Stimulated activated naive CD4-positive, alpha-beta T cell (primary cell): ENCODE data around the gene TNS3.

Source experiments
- DNase-seq, 6 experiments: peaks; one replicate each; lab custom pipeline; 2025; lab: John Stamatoyannopoulos, UW

TNS3 gene

DNA sequence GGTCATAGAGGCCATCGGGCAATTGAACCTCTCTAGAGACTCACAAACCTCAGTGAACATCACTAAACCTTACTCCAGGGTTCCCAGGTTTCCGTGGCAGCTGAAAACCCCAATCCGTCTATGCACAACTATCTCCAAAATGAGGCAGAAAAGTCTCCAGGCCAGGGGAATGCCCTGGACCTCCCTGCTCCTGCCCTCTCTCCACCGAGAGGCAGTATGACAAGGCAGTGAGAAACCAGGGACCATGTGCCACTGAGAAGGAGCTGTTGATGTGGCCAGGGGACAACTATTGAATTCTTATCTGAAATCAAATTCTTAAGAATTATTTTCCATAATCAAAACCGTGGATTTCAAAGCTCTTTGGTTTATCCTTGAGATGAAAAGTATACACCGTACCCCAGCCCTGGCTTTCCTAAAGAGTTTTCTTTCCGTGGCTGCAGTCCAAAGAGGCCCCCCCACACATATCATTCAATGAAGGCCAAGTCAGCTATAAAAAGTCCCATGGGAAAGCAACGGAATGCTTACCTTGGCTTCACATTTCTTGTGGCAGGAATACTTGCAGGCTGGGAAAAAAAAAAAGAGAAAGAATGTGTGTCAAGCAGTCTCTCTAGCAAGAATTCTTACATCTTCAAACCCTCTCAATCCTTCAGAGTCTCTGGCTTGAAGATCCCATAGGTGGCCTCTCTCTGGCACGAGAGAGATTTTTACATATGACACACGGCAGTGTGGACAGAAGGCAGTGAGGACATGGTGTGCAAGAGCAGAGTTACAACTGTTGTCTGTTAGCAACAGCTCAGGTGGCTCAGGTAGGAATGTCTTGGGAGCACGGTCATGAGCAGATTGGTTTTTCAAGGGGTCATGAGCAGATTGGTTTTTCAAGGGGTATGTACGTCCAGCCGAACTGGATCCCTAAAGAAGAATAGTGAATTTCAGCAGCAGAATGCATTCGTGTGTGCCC, 75.2 kb downstream of the TNS3 start:
- no peak for DNase-seq

DNA sequence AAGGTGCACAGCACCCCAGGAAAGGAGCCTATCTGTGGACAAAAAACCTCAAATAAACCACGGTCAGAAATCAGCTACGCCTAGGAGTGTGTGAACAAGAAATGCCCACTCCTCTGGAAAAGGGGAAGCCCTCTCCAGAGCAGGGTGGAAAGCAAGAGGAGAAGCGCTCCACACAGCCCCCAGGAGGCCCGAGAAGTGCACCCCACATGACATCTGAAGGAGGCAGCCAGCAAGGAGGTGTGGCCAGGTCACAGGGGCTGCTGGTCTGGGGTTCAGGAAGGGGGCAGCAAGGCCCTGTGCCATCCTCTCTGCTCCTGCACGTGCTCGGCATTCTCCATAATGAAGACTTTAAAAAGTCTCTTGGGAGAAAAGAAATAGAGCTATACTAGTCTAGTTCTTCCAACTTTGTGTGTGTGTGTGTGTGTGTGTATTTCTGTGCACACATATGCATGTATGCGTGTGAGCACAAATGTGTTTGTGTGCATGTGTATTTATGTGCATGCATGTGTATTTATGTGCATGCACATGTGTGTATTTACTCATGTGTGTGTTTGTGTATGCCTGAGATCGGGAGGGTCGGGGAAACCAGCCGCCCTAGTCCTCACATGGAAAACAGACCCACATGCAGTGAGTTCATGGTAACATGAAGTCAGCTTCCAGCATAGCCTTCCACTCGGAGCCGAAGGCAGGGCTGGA, 76.5 kb downstream of the TNS3 start:
- DNase-seq: no peak

GRCh38 chr7:47504551-47505311, 77.2 kb downstream of the TNS3 start:
- DNase-seq: no peak

DNA sequence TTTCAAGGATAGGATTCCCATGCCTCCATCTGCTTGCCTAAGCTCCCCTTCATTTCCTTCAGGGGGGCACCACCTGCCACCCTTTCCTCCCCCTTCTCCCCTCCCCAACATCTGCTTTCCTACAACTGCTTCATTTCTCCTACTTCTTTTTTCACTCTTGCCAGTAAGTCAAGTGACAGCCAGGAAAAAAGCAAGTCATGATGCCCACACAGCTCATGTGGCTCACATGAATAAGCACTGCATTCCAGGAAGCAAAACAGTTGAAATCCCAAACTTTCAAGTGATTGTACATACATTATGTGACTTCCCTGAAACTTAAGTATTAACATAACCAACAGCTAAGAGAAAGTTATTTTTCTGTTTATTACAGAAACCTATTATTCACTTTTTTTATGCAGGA, 78.6 kb downstream of the TNS3 start:
- DNase-seq: no peak

- DNase-seq: no peak
These were observed 79.6 kb downstream of the TNS3 start for GRCh38 chr7:47502240-47502877.

- DNase-seq: no peak
These were observed 80.5 kb downstream of the TNS3 start for GRCh38 chr7:47501406-47501805.

- no peak for DNase-seq
These were observed 81.8 kb downstream of the TNS3 start for GRCh38 chr7:47500103-47500563.

- DNase-seq: no peak
These were observed 83.5 kb downstream of the TNS3 start for GRCh38 chr7:47498229-47499056.

DNA sequence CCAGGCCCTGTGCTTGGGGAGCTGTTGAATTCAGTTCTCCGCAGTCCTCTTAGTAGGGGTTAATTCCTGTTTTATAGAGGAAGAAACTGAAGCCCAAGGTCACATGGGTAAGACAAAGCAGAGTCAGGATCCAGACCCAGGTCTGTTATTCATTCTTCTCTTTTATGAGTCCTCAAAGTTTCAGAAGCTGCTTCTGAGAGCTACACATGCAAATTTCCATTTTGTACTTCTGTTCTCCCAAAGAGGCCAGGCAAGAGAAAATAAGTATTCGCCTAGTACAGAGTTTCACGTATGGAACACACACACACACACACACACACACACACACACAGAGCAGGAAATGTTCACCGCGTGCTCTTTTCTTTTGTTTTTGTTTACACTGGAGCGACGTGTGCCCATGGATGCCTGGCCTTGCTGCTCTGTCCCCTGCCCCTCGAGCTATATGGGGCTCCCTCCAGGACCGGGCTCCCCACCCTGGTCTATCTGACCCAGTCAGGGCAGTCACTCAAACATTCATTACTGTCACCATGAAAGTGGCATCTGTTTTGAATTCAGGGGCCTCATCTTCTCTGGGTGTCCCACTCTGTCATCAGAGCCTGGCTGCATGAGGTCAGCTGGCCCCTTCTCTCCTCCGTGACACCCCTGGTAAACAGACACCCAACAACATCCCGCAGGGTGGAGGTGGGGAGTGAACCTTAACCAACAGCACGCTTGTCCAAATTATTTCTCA, 84.4 kb downstream of the TNS3 start:
- no peak for DNase-seq

- no peak for DNase-seq
These were observed 85.2 kb downstream of the TNS3 start for GRCh38 chr7:47496666-47497065.

- no peak for DNase-seq
These were observed 85.8 kb downstream of the TNS3 start for GRCh38 chr7:47496056-47496665.

- no peak for DNase-seq
These were observed 87.7 kb downstream of the TNS3 start for GRCh38 chr7:47493976-47494911.

- DNase-seq: no peak
These were observed 89.1 kb downstream of the TNS3 start for GRCh38 chr7:47492716-47493325.

- DNase-seq: no peak
These were observed 91.2 kb downstream of the TNS3 start for GRCh38 chr7:47490501-47491265.

DNA sequence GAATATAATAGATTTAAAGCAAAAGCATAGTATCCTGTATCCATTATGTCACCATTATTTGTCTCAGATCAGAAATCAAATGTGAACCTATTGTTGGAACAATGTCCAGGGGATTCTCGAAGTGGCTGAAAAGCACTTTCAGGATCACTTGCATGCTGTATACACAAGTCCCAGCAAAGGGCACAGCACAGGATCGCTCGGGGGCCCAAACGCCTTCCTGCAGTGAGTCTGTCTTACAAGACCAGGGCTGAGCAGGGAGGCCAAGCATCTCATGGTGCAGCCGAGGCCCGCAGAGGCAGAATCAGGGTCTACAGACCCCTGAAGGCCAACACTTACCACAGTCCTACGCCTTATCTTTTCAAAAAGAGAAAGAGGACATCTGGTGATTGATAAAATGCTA, 92.3 kb downstream of the TNS3 start:
- no peak for DNase-seq

DNA sequence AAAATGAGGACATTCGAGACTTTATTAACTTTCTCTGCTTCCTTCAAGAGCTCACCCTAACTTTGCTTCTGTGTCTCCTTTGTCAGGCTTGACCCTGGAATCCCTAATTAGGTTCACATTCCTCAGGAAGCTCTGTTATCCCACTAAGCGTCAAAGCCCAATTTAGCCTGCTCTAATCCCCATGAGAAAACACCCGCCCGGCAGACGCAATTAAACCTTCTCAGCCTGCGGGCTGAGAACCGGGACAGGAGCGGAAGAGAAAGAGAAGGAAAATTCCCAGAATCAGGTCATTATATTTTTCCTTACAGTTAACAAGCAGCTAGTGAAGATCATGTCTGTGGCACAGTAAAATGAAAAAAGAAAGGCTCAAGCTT, 93.0 kb downstream of the TNS3 start:
- no peak for DNase-seq

GRCh38 chr7:47488201-47488968, 93.5 kb downstream of the TNS3 start:
- DNase-seq: no peak
